ENCODE measurements around the gene HBG1. TPM values are rescaled to one million over a fixed set of nuclear protein-coding genes. Genes with fewer than 3 reads are reported as not detected.
"Not testable (repeated sequence)": the region's sequence is repeated elsewhere in the genome, so short reads cannot be mapped to it uniquely, and the experiment has no call there.

Gene HBG1
- total RNA-seq (2014; rRNA removed; shearing (Covaris generic)), result not detected in 2 replicates
- not detected in 2 replicates for polyA plus RNA-seq (2016; fragmentation: Nextera tagmentation; extraction: Ambion mirVana)
- long read RNA-seq, result 0 reads

DNA sequence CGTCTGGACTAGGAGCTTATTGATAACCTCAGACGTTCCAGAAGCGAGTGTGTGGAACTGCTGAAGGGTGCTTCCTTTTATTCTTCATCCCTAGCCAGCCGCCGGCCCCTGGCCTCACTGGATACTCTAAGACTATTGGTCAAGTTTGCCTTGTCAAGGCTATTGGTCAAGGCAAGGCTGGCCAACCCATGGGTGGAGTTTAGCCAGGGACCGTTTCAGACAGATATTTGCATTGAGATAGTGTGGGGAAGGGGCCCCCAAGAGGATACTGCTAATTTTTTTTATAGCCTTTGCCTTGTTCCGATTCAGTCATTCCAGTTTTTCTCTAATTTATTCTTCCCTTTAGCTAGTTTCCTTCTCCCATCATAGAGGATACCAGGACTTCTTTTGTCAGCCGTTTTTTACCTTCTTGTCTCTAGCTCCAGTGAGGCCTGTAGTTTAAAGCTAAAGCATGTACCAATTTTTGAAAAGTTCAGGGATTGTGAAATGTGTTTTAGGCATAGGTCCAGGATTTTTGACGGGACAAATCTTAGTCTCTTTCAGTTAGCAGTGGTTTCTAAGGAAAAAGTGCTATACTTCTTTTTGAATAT lies at the start of gene HBG1:
HBG1 (minus strand) TSS at position 51 of the 590 bp plus-strand sequence. CDS start 53 bp downstream, outside the sequence.
- H4K20me1 ChIP-seq (replicated peaks; ENCODE audit: insufficient read depth); H3K27ac ChIP-seq (ENCODE audit: low read depth); H3K36me3 Mint-ChIP-seq (ENCODE audit: low read depth); DNase-seq (ENCODE audit: low spot score); H3K79me2 ChIP-seq (replicated peaks; ENCODE audit: insufficient read depth); H2AFZ ChIP-seq; H3K27ac Mint-ChIP-seq; H3K36me3 ChIP-seq (ENCODE audit: insufficient read depth); H3K4me1 ChIP-seq (ENCODE audit: insufficient read depth); H3K4me1 Mint-ChIP-seq; H3K27me3 ChIP-seq (ENCODE audit: insufficient read depth); H3K27me3 Mint-ChIP-seq (ENCODE audit: insufficient read depth, low read depth, poor library complexity); H3K9me3 Mint-ChIP-seq; H3K9me2 ChIP-seq (ENCODE audit: insufficient read depth); H3F3A ChIP-seq (replicated peaks; ENCODE audit: low read depth); ATAC-seq; H3K4me3 Mint-ChIP-seq; H3K4me3 ChIP-seq; H3K4me2 ChIP-seq: not testable (repeated sequence)

DNA sequence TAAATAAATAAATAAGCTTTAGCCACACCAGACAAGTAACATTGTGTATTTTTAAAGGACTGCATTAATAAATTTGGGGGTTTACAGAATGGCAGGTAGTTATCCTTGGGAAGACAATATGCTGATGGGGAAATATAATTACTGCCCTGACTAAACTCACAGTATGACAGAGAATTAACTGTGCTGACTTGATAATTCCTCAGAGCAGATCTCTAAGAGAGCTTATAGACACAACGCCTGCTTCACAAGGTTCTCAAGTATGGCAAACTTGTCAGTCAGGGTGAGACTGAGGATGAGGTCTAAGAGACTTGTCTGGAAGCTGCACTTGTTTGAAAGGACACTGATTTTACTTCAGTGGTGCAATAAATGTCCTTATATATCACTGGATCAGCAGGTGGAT lies 48.8 kb upstream of the HBG1 start:
- Histone ChIP-seq H3K9me2 (ENCODE audit: insufficient read depth) (no peaks in the 10 kb centered on the region), H3K4me1 (ENCODE audit: insufficient read depth) (no peaks in the 10 kb centered on the region), H3K27ac (ENCODE audit: low read depth) (no peak overlapping the region), H3F3A (replicated peaks; ENCODE audit: low read depth) (no peaks in the 10 kb centered on the region), H2AFZ (no peak overlapping the region), H3K36me3 (ENCODE audit: insufficient read depth) (no peaks in the 10 kb centered on the region), H3K4me3 (no peak overlapping the region), H3K4me2 (no peak overlapping the region), H3K27me3 (ENCODE audit: insufficient read depth) (no peaks in the 10 kb centered on the region), H4K20me1 (replicated peaks; ENCODE audit: insufficient read depth) (no peaks in the 10 kb centered on the region; the same call in 1 of the 2 replicates), H3K79me2 (replicated peaks; ENCODE audit: insufficient read depth) (no peaks in the 10 kb centered on the region)
- H3K36me3 Mint-ChIP-seq (ENCODE audit: low read depth), result no peaks in the 10 kb centered on the region; the same call in 2 of the 3 replicates
- DNase-seq (ENCODE audit: low spot score) (no peak), ATAC-seq (no peak)
- H3K4me1 Mint-ChIP-seq, result 0 out of 3 replicates have a peak, but pooled peaks cover 3% of the 10 kb centered on the region
- no peaks in the 10 kb centered on the region for H3K9me3 Mint-ChIP-seq
- no peaks in the 10 kb centered on the region for H3K27me3 Mint-ChIP-seq (ENCODE audit: insufficient read depth, low read depth, poor library complexity)
- no peak for TF ChIP-seq JUNB (IDR thresholded peaks at IDR 0.05; ENCODE audit: unreplicated experiment)
- H3K4me3 Mint-ChIP-seq, result no peak overlapping the region
- H3K27ac Mint-ChIP-seq, result no peak overlapping the region

DNA sequence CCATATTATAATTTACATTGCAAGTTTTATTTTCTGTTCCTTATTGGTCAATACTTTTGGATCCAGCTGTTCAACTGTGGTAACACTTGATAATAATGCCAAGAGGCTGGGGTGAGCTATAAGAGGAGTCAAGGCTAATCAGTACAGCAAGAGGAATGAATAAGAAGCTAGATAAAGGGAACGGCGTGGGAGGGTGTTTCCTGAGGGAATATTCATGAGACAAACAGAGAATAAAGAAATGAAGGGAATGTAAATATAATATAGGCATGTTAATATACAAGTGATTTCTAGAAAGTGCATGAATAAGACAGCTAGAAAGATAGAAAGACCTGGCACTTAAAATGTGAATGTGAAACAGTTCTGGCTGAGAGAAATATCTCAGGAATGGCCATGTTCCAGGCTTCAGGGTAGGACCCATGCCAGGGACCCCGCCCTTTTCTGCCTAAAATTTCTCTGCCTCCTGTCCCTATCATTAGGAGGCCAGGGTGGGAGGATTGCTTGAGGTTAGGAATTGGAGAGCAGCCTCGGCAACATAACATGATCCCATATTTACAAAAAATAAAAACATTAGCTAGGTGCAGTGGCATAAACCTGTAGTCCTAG lies 48.2 kb upstream of the HBG1 start:
- no peaks in the 10 kb centered on the region for H3F3A ChIP-seq (replicated peaks; ENCODE audit: low read depth)
- ATAC-seq (no peak), DNase-seq (ENCODE audit: low spot score) (no peak)
- no peaks in the 10 kb centered on the region for H3K79me2 ChIP-seq (replicated peaks; ENCODE audit: insufficient read depth)
- no peaks in the 10 kb centered on the region; the same call in 2 of the 3 replicates for H3K36me3 Mint-ChIP-seq (ENCODE audit: low read depth)
- no peaks in the 10 kb centered on the region; the same call in 1 of the 2 replicates for H4K20me1 ChIP-seq (replicated peaks; ENCODE audit: insufficient read depth)
- no peak overlapping the region for H3K4me3 Mint-ChIP-seq
- no peak for TF ChIP-seq EZH2 (IDR thresholded peaks at IDR 0.05; ENCODE audit: low read depth, unreplicated experiment)
- TF ChIP-seq CREB1 (CRISPR knock-in tag; IDR thresholded peaks at IDR 0.05; ENCODE audit: low read depth), result no peak
- TF ChIP-seq NANOG (IDR thresholded peaks at IDR 0.05; ENCODE audit: borderline replicate concordance), result no peak
- TF ChIP-seq, protein P1, sequence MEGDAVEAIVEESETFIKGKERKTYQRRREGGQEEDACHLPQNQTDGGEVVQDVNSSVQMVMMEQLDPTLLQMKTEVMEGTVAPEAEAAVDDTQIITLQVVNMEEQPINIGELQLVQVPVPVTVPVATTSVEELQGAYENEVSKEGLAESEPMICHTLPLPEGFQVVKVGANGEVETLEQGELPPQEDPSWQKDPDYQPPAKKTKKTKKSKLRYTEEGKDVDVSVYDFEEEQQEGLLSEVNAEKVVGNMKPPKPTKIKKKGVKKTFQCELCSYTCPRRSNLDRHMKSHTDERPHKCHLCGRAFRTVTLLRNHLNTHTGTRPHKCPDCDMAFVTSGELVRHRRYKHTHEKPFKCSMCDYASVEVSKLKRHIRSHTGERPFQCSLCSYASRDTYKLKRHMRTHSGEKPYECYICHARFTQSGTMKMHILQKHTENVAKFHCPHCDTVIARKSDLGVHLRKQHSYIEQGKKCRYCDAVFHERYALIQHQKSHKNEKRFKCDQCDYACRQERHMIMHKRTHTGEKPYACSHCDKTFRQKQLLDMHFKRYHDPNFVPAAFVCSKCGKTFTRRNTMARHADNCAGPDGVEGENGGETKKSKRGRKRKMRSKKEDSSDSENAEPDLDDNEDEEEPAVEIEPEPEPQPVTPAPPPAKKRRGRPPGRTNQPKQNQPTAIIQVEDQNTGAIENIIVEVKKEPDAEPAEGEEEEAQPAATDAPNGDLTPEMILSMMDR (conservative IDR thresholded peaks at IDR 0.05; ENCODE audit: low read depth in 2 of 2), result no peak
- no peak for TF ChIP-seq POLR2AphosphoS5 (IDR thresholded peaks at IDR 0.05; ENCODE audit: low read depth)
- no peaks in the 10 kb centered on the region for H3K27me3 ChIP-seq (ENCODE audit: insufficient read depth)
- no peak overlapping the region for H3K4me2 ChIP-seq
- H2AFZ ChIP-seq, result no peak overlapping the region
- 0 out of 3 replicates have a peak, but pooled peaks cover 3% of the 10 kb centered on the region for H3K4me1 Mint-ChIP-seq
- no peak overlapping the region for H3K27ac ChIP-seq (ENCODE audit: low read depth)
- no peaks in the 10 kb centered on the region for H3K36me3 ChIP-seq (ENCODE audit: insufficient read depth)
- no peaks in the 10 kb centered on the region for H3K4me1 ChIP-seq (ENCODE audit: insufficient read depth)
- H3K27ac Mint-ChIP-seq, result no peak overlapping the region
- H3K9me2 ChIP-seq (ENCODE audit: insufficient read depth), result no peaks in the 10 kb centered on the region
- H3K4me3 ChIP-seq, result no peak overlapping the region
- no peaks in the 10 kb centered on the region for H3K27me3 Mint-ChIP-seq (ENCODE audit: insufficient read depth, low read depth, poor library complexity)
- no peaks in the 10 kb centered on the region for H3K9me3 Mint-ChIP-seq

Data from GM23338 (cell line).